Glutamatergic neuron (in vitro differentiated cells): Measurements from ENCODE around the gene TTC16. TPM values are rescaled to one million over a fixed set of nuclear protein-coding genes. Genes with fewer than 3 reads are reported as not detected.
"Not testable (repeated sequence)": the region's sequence is repeated elsewhere in the genome, so short reads cannot be mapped to it uniquely, and the experiment has no call there.

Experiments
- DNase-seq: peaks from one replicate; pipeline ENCODE4 v3.0.0; 2022
- H3K27ac Mint-ChIP-seq: one replicate; pipeline ENCODE4 v1.8.0; 2020; ENCODE audit warnings: mild to moderate bottlenecking, mixed read lengths, inconsistent platforms; ENCODE audit not compliant: unreplicated experiment
- H3K27me3 Mint-ChIP-seq: one replicate; pipeline ENCODE4 v1.8.0; 2020; ENCODE audit warnings: mild to moderate bottlenecking, moderate library complexity, mixed read lengths, inconsistent platforms; ENCODE audit not compliant: unreplicated experiment
- H3K36me3 Mint-ChIP-seq: one replicate; pipeline ENCODE4 v1.8.0; 2020; ENCODE audit warnings: mild to moderate bottlenecking, mixed read lengths, inconsistent platforms; ENCODE audit not compliant: unreplicated experiment
- H3K4me1 Mint-ChIP-seq: one replicate; pipeline ENCODE4 v1.8.0; 2020; ENCODE audit warnings: mild to moderate bottlenecking, low read depth, mixed read lengths, inconsistent platforms; ENCODE audit not compliant: unreplicated experiment
- H3K4me3 Mint-ChIP-seq: one replicate; pipeline ENCODE4 v1.8.0; 2020; ENCODE audit warnings: mild to moderate bottlenecking, mixed read lengths, inconsistent platforms; ENCODE audit not compliant: unreplicated experiment
- H3K9me3 Mint-ChIP-seq: one replicate; pipeline ENCODE4 v1.8.0; 2020; ENCODE audit warnings: mild to moderate bottlenecking, moderate library complexity, mixed read lengths, inconsistent platforms; ENCODE audit not compliant: unreplicated experiment
- total RNA-seq: library from RNA; stranded (reverse); fragmentation: NEBNext Ultra II Directional; extraction: Animal tissue kit (Norgen Biotek cat#: 25700); gene quantifications from one replicate; pipeline ENCODE4 v1.2.1, GENCODE V29; 2021; ENCODE audit not compliant: unreplicated experiment
- TF ChIP-seq, protein P1 (sequence below): fragments of 200-600 bp; sonication (generic); IDR thresholded peaks from one replicate; pipeline ENCODE4 v1.5.0; 2021; ENCODE audit not compliant: partially characterized antibody, unreplicated experiment

TTC16 gene
- total RNA-seq, 1 donor from 2014 or later: not detected

DNA sequence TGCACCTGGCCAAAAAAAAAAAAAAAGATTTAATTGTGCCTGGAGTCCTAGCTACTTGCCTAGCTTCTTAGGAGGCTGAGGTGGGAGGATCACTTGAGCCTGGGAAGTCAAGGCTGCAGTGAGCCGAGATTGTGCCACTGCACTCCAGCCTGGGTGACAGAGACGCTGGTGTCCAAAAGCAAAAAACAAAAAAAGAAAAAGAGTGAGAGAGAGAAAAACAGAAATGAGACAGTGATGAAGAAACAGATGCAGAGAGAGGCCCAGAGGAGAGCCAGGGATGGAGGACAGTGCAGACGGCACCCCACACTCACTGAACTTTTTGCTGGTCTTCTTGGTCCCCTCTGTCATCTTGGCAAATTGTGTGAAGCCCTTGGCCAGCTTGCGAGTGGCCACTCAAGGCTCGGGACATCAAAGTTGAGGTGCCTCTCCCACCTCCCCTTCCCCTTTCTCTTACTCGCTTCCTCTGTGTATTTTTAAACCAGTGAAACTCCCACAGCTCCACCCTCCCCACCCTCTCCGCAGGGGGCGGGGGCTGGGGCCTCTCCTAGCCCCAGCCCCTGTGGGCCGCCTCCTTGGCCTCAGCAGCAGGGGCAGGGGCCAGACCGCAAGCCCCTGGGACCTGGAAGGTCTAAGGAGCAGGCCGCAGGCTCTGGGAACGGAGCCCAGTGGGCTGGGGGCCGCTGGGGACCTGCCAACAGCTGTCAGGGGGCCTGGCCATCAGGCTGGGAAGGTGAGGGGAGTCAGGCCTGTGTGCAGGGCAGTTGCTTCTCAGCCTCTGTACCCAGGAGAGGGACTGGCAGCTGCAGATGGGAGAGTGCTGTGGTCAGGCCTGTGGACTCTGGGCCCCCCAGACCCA is 62.6 kb downstream of the TTC16 start, which contains the start of gene SH2D3C:
Gene SH2D3C (minus strand): TSS at position 387 of the 856 bp plus-strand sequence. CDS start 39 bp downstream, at position 348.
- Mint-ChIP-seq H3K27ac (peak within 1 kb of the TSS; percentile 83), H3K9me3 (peaks cover 7% of the 10 kb centered on the region), H3K4me3 (peak within 1 kb of the TSS; percentile 67), H3K4me1 (peaks cover 8% of the 10 kb centered on the region), H3K27me3 (no peaks in the 10 kb centered on the region), H3K36me3 (no peaks in the 10 kb centered on the region)
- DNase-seq: peak; percentile 41
- TF ChIP-seq, protein P1, sequence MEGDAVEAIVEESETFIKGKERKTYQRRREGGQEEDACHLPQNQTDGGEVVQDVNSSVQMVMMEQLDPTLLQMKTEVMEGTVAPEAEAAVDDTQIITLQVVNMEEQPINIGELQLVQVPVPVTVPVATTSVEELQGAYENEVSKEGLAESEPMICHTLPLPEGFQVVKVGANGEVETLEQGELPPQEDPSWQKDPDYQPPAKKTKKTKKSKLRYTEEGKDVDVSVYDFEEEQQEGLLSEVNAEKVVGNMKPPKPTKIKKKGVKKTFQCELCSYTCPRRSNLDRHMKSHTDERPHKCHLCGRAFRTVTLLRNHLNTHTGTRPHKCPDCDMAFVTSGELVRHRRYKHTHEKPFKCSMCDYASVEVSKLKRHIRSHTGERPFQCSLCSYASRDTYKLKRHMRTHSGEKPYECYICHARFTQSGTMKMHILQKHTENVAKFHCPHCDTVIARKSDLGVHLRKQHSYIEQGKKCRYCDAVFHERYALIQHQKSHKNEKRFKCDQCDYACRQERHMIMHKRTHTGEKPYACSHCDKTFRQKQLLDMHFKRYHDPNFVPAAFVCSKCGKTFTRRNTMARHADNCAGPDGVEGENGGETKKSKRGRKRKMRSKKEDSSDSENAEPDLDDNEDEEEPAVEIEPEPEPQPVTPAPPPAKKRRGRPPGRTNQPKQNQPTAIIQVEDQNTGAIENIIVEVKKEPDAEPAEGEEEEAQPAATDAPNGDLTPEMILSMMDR: no peak

DNA sequence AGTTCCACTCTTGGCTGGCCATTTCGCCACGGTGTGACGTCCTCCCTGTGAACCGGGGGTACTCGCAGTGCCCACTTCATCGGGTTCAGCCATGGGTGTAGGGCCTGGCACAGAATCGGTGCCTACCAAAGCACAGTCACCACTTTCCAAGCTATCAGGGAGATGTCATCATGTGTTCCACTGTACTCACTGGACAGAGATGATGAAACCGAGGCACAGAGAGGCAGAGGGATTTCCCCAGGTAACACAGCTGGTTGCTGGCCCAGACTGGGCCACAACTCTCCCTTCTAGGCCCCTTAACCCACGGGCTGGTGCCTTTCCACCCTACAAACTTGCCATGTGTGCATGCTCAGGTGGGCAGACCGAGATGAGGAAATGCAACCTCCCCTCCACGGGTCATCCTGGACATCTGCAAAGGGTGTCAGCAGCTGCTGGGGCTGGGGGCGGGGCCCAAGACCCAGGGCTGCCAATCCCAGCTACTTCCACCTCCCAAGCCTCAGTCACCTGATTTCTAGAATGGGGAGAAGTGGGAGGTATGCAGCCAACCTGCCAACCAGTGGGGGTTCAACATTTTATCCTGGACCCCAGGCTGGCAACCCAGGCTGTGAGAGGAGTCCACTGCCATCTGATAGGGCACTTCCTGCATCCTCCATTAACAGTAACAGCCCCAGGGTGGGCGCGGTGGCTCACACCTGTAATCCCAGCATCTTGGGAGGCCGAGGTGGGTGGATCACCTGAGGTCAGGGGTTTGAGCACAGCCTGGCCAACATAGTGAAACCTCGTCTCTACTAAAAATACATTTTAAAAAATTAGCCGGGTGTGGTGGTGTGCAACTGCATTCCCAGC is 63.5 kb downstream of the TTC16 start:
- Mint-ChIP-seq H3K4me3 (no peak overlapping the region), H3K9me3 (peaks cover 8% of the 10 kb centered on the region), H3K27ac (peak overlapping the region; percentile 28), H3K36me3 (no peaks in the 10 kb centered on the region), H3K27me3 (no peaks in the 10 kb centered on the region), H3K4me1 (peaks cover 10% of the 10 kb centered on the region)
- TF ChIP-seq, protein P1: no peak
- DNase-seq: no peak

DNA sequence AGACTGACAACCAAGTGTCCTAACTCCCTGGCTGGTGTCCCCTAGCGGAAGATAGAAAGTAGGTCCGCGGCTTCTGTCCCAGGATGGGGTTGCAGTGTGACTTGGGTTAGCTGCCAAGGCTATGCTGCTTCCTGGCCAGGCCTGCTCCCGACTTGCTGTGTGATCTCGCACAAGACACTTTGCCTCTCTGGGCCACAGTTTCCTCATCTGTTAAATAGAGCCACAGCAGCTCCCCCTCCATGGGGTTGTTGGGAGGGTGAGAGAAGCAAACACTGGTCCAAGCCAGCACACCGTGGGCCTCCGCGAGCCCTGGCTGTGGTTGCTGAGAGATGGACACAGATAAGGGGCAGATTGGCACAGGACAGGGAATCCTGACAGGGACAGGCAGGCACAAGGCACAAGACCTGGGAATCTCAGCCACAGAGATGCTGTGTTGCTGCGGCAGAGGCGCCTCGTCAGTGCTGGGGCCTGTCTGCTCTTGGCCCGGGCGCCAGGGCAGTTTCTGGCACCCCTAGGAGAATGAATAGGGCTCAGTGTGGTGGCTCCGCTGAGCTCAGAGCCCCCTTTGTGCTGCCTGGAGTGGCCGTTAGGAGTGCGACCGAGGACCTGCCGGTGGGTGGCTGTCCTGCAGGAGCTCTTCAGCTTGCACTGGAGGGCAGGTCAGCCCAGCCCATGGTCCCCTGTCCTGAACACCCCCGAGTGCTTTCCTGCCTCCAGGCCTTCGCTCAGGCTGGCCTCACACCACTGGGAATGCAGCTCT is 64.4 kb downstream of the TTC16 start:
- H3K9me3 Mint-ChIP-seq: peaks cover 11% of the 10 kb centered on the region
- DNase-seq: no peak

DNA sequence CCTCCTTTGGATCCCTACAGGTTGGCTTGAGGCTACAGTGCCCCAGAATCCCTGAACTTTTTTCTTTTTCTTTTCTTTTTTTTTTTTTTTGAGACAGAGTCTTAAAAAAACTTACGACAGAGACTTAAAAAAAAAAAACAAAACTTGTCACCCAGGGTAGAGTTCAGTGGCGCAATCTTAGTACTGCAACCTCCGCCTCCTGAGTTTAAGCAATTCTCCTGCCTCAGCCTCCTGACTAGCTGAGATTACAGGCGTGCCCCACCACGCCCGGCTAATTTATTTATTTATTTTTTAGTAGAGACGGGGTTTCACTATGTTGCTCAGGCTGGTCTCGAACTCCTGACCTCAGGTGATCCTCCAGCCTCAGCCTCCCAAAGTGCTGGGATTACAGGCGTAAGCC is 65.0 kb downstream of the TTC16 start:
- Mint-ChIP-seq H3K4me1 (peaks cover 12% of the 10 kb centered on the region), H3K9me3 (peaks cover 11% of the 10 kb centered on the region)
- not testable (repeated sequence) for H3K27me3 Mint-ChIP-seq, H3K4me3 Mint-ChIP-seq, DNase-seq, H3K27ac Mint-ChIP-seq, H3K36me3 Mint-ChIP-seq

More for the DNA sequence above, 64.4 kb downstream of the TTC16 start:
- Mint-ChIP-seq H3K27ac (no peak overlapping the region), H3K4me3 (no peak overlapping the region), H3K27me3 (no peaks in the 10 kb centered on the region), H3K36me3 (no peaks in the 10 kb centered on the region), H3K4me1 (peaks cover 12% of the 10 kb centered on the region)
- TF ChIP-seq, protein P1: no peak

Other genes with a start within 250 kb of the TTC16 start
- gene STXBP1, start 103.8 kb upstream of the TTC16 start, total RNA-seq: 402 TPM
- gene CFAP157, start 9.1 kb upstream of the TTC16 start, total RNA-seq: 0.61 TPM
- 10.1 TPM for gene PTRH1, start 416 bp upstream of the TTC16 start, total RNA-seq
- gene TOR2A, start 19.2 kb downstream of the TTC16 start, total RNA-seq: 27.5 TPM
- gene SH2D3C, start 62.6 kb downstream of the TTC16 start, total RNA-seq: 71.7 TPM
- 83.9 TPM for gene CDK9, start 70.0 kb downstream of the TTC16 start, total RNA-seq
- 44.2 TPM for gene FPGS, start 86.8 kb downstream of the TTC16 start, total RNA-seq
- not detected for gene ENG, start 138.6 kb downstream of the TTC16 start, total RNA-seq
- gene AK1, start 161.6 kb downstream of the TTC16 start, total RNA-seq: 121 TPM
- gene ST6GALNAC6, start 183.5 kb downstream of the TTC16 start, total RNA-seq: 26.1 TPM
- gene ST6GALNAC4, start 201.0 kb downstream of the TTC16 start, total RNA-seq: 15.8 TPM
- 11.9 TPM for gene PIP5KL1, start 214.7 kb downstream of the TTC16 start, total RNA-seq
- gene DPM2, start 221.8 kb downstream of the TTC16 start, total RNA-seq: 35.3 TPM